OCI-LY1 (cell line): ENCODE results near the gene MYO16.

Experiments
- H2AFZ ChIP-seq: fragments of 200-600 bp; sonication (generic), shearing (Covaris generic); 2 replicates; pipeline ENCODE4 v1.6.0; 2014; ENCODE audit warnings: antibody characterized with exemption, mild to moderate bottlenecking, low read length
- H3F3A ChIP-seq: fragments of 200-600 bp; sonication (generic), shearing (Covaris generic); 2 replicates; pipeline ENCODE4 v1.6.0; 2014; ENCODE audit warnings: mild to moderate bottlenecking, antibody characterized with exemption, low read length, moderate library complexity; ENCODE audit not compliant: insufficient read depth
- H3K27ac ChIP-seq: fragments of 200-600 bp; sonication (generic); 2 replicates; pipeline ENCODE4 v1.5.1; 2014; ENCODE audit warnings: low read length, mixed run types, mild to moderate bottlenecking, low read depth; ENCODE audit not compliant: poor library complexity, severe bottlenecking
- H3K27me3 ChIP-seq: fragments of 200-600 bp; sonication (generic); 2 replicates; pipeline ENCODE4 v1.6.0; 2014; ENCODE audit warnings: antibody characterized with exemption, mild to moderate bottlenecking, low read length, moderate library complexity; ENCODE audit not compliant: insufficient read depth
- H3K36me3 ChIP-seq: fragments of 200-600 bp; sonication (generic); 2 replicates; pipeline ENCODE4 v1.6.1; 2014; ENCODE audit warnings: mild to moderate bottlenecking, antibody characterized with exemption, low read length, moderate library complexity, mixed read lengths; ENCODE audit not compliant: insufficient read depth
- H3K4me1 ChIP-seq: fragments of 200-600 bp; sonication (generic); 2 replicates; pipeline ENCODE4 v1.5.1; 2014; ENCODE audit warnings: mild to moderate bottlenecking, low read length, moderate library complexity; ENCODE audit not compliant: insufficient read depth, severe bottlenecking
- H3K4me2 ChIP-seq: fragments of 200-600 bp; sonication (generic), shearing (Covaris generic); 2 replicates; pipeline ENCODE4 v1.6.1; 2014; ENCODE audit warnings: low read length
- H3K4me3 ChIP-seq: fragments of 200-600 bp; sonication (generic); 2 replicates; pipeline ENCODE4 v1.5.1; 2014; ENCODE audit warnings: low read length, low read depth, mild to moderate bottlenecking, mixed read lengths; ENCODE audit not compliant: poor library complexity, severe bottlenecking
- H3K79me2 ChIP-seq: fragments of 200-600 bp; shearing (Covaris generic); 2 replicates; pipeline ENCODE4 v1.6.1; 2016; ENCODE audit warnings: mixed run types, low read length, mixed read lengths; ENCODE audit not compliant: insufficient read depth
- H3K9ac ChIP-seq: fragments of 200-600 bp; sonication (generic), shearing (Covaris generic); 2 replicates; pipeline ENCODE4 v1.6.1; 2014; ENCODE audit warnings: mild to moderate bottlenecking, low read length, mixed read lengths
- H3K9me2 ChIP-seq: fragments of 200-600 bp; sonication (generic), shearing (Covaris generic); 2 replicates; pipeline ENCODE4 v1.6.1; 2014; ENCODE audit warnings: low read depth, mild to moderate bottlenecking, low read length, mixed read lengths
- H3K9me3 ChIP-seq: fragments of 200-600 bp; shearing (Covaris generic); 2 replicates; pipeline ENCODE4 v1.6.1; 2014; ENCODE audit warnings: low read length, mixed read lengths
- H4K20me1 ChIP-seq: fragments of 200-600 bp; sonication (generic), shearing (Covaris generic); 2 replicates; pipeline ENCODE4 v1.6.0; 2016; ENCODE audit warnings: mild to moderate bottlenecking, low read length; ENCODE audit not compliant: insufficient read depth
- CTCF ChIP-seq: fragments of 200-600 bp; sonication (generic), shearing (Covaris generic); IDR thresholded peaks from 2 replicates; pipeline ENCODE4 v1.5.1; 2017; ENCODE audit warnings: mild to moderate bottlenecking, antibody characterized with exemption, low read length, moderate library complexity, mixed read lengths
- EZH2 ChIP-seq: fragments of 200-600 bp; sonication (generic), shearing (Covaris generic); IDR thresholded peaks from 2 replicates; pipeline ENCODE4 v1.8.0; 2017; ENCODE audit warnings: borderline replicate concordance, mixed run types, mild to moderate bottlenecking, antibody characterized with exemption, low read length, moderate library complexity, mixed read lengths

Gene MYO16

GRCh38 chr13:109055850-109056249, 426.4 kb downstream of the MYO16 start:
- Histone ChIP-seq H3K9me3 (no peaks in the 10 kb centered on the region), H3K9ac (no peak overlapping the region), H3K4me3 (no peak overlapping the region), H3K4me2 (no peak overlapping the region), H3F3A (no peaks in the 10 kb centered on the region), H3K79me2 (no peaks in the 10 kb centered on the region), H2AFZ (no peak overlapping the region), H3K27me3 (no peaks in the 10 kb centered on the region), H3K4me1 (no peaks in the 10 kb centered on the region), H4K20me1 (no peaks in the 10 kb centered on the region), H3K9me2 (no peaks in the 10 kb centered on the region), H3K27ac (no peak overlapping the region), H3K36me3 (no peaks in the 10 kb centered on the region)
- TF ChIP-seq EZH2 (no peak), CTCF (no peak)

GRCh38 chr13:109058087-109058486, 428.7 kb downstream of the MYO16 start:
- no peaks in the 10 kb centered on the region for H4K20me1 ChIP-seq
- no peak for TF ChIP-seq EZH2
- TF ChIP-seq CTCF: no peak
- H3K9me3 ChIP-seq: no peaks in the 10 kb centered on the region
- no peak overlapping the region for H3K4me2 ChIP-seq
- no peak overlapping the region for H2AFZ ChIP-seq
- no peak overlapping the region for H3K9ac ChIP-seq
- no peaks in the 10 kb centered on the region for H3K36me3 ChIP-seq
- H3K79me2 ChIP-seq: no peaks in the 10 kb centered on the region
- no peak overlapping the region for H3K4me3 ChIP-seq
- no peak overlapping the region for H3K27ac ChIP-seq
- H3K9me2 ChIP-seq: no peaks in the 10 kb centered on the region
- no peaks in the 10 kb centered on the region for H3F3A ChIP-seq
- no peaks in the 10 kb centered on the region for H3K4me1 ChIP-seq
- H3K27me3 ChIP-seq: no peaks in the 10 kb centered on the region

- Histone ChIP-seq H3K79me2 (no peaks in the 10 kb centered on the region), H3K9me3 (no peaks in the 10 kb centered on the region), H2AFZ (no peak overlapping the region), H3F3A (no peaks in the 10 kb centered on the region), H3K36me3 (no peaks in the 10 kb centered on the region), H3K4me2 (no peak overlapping the region), H3K9me2 (no peaks in the 10 kb centered on the region), H3K4me1 (no peaks in the 10 kb centered on the region), H3K4me3 (no peak overlapping the region), H3K27me3 (no peaks in the 10 kb centered on the region), H3K27ac (no peak overlapping the region), H4K20me1 (no peaks in the 10 kb centered on the region), H3K9ac (no peak overlapping the region)
- TF ChIP-seq CTCF (no peak), EZH2 (no peak)
These were observed 443.1 kb downstream of the MYO16 start for GRCh38 chr13:109072505-109072904.
